H1 (cell line): ENCODE results near the gene P3H2. TPM values are rescaled to one million over a fixed set of nuclear protein-coding genes. Genes with fewer than 3 reads are reported as not detected.

Experiments
- ASH2L ChIP-seq: fragments of 200-600, 300-600 bp; sonication (generic); IDR thresholded peaks from one replicate; pipeline ENCODE4 v1.7.1; 2017; ENCODE audit warnings: low read length
- CEBPB ChIP-seq: IDR thresholded peaks from 2 replicates; pipeline ENCODE4 v1.6.1; 2012; ENCODE audit warnings: low read depth, low read length
- SP2 ChIP-seq: IDR thresholded peaks from 2 replicates; pipeline ENCODE4 v1.6.1; 2012; ENCODE audit warnings: mild to moderate bottlenecking, low read length, inconsistent platforms
- SRF ChIP-seq: IDR thresholded peaks from 2 replicates; pipeline ENCODE4 v1.6.1; 2011; ENCODE audit warnings: mild to moderate bottlenecking, low read depth, low read length, moderate library complexity
- polyA plus RNA-seq, 7 experiments: library from polyadenylated mRNA; depleted of rRNA in 3 of 7; stranded (reverse) in 5 of 7; unstranded in 2 of 7; fragments of >200 nt in 5 of 7; fragments of 200-250 nt in 2 of 7; gene quantifications; 1 replicate in 5 of 7; 2 replicates in 1 of 7; 4 replicates in 1 of 7; pipeline versions ENCODE4 v1.2.1 to v1.2.3, GENCODE V29; 2011 to 2013; ENCODE audit warnings: missing spikeins in 2 of 7, mixed read lengths in 2 of 7
- total RNA-seq: library from RNA; stranded (reverse); fragmentation: NEBNext Ultra II Directional; extraction: Animal tissue kit (Norgen Biotek cat#: 25700); gene quantifications from 2 replicates; pipeline ENCODE4 v1.2.1, GENCODE V29; 2021
- TF ChIP-seq, protein P1 (sequence below): fragments of 300-600 bp; sonication (generic); IDR thresholded peaks from 2 replicates; pipeline ENCODE4 v1.7.1; 2012; ENCODE audit warnings: low read length, moderate library complexity, mild to moderate bottlenecking, inconsistent platforms; ENCODE audit not compliant: insufficient replicate concordance

The P3H2 gene
- total and polyA plus RNA-seq, 2 of the 8 experiments (the other 6 are each of a cell fraction or from before 2014, with no cell fraction given), result 40.5 to 60.4 TPM

DNA sequence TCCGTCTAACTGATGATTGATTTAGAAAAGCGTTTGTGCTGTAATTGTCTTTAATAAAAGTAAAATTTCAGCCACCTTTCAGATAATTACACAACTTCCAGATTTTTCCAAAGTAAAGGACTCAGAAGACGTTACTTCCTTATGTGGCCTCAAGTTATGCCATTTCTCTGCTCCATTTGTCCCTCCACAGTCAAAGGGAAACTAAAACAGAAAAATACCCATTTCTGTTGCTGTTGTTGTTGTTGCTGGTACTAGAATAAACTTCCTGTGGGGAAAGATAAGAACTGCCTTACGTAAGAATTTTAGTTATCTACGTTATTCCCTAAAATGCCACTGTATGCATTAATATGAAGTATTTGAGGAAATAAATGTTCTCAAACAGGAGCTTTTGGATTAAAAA lies 153.9 kb downstream of the P3H2 start (continued):
- TF ChIP-seq, protein P1, sequence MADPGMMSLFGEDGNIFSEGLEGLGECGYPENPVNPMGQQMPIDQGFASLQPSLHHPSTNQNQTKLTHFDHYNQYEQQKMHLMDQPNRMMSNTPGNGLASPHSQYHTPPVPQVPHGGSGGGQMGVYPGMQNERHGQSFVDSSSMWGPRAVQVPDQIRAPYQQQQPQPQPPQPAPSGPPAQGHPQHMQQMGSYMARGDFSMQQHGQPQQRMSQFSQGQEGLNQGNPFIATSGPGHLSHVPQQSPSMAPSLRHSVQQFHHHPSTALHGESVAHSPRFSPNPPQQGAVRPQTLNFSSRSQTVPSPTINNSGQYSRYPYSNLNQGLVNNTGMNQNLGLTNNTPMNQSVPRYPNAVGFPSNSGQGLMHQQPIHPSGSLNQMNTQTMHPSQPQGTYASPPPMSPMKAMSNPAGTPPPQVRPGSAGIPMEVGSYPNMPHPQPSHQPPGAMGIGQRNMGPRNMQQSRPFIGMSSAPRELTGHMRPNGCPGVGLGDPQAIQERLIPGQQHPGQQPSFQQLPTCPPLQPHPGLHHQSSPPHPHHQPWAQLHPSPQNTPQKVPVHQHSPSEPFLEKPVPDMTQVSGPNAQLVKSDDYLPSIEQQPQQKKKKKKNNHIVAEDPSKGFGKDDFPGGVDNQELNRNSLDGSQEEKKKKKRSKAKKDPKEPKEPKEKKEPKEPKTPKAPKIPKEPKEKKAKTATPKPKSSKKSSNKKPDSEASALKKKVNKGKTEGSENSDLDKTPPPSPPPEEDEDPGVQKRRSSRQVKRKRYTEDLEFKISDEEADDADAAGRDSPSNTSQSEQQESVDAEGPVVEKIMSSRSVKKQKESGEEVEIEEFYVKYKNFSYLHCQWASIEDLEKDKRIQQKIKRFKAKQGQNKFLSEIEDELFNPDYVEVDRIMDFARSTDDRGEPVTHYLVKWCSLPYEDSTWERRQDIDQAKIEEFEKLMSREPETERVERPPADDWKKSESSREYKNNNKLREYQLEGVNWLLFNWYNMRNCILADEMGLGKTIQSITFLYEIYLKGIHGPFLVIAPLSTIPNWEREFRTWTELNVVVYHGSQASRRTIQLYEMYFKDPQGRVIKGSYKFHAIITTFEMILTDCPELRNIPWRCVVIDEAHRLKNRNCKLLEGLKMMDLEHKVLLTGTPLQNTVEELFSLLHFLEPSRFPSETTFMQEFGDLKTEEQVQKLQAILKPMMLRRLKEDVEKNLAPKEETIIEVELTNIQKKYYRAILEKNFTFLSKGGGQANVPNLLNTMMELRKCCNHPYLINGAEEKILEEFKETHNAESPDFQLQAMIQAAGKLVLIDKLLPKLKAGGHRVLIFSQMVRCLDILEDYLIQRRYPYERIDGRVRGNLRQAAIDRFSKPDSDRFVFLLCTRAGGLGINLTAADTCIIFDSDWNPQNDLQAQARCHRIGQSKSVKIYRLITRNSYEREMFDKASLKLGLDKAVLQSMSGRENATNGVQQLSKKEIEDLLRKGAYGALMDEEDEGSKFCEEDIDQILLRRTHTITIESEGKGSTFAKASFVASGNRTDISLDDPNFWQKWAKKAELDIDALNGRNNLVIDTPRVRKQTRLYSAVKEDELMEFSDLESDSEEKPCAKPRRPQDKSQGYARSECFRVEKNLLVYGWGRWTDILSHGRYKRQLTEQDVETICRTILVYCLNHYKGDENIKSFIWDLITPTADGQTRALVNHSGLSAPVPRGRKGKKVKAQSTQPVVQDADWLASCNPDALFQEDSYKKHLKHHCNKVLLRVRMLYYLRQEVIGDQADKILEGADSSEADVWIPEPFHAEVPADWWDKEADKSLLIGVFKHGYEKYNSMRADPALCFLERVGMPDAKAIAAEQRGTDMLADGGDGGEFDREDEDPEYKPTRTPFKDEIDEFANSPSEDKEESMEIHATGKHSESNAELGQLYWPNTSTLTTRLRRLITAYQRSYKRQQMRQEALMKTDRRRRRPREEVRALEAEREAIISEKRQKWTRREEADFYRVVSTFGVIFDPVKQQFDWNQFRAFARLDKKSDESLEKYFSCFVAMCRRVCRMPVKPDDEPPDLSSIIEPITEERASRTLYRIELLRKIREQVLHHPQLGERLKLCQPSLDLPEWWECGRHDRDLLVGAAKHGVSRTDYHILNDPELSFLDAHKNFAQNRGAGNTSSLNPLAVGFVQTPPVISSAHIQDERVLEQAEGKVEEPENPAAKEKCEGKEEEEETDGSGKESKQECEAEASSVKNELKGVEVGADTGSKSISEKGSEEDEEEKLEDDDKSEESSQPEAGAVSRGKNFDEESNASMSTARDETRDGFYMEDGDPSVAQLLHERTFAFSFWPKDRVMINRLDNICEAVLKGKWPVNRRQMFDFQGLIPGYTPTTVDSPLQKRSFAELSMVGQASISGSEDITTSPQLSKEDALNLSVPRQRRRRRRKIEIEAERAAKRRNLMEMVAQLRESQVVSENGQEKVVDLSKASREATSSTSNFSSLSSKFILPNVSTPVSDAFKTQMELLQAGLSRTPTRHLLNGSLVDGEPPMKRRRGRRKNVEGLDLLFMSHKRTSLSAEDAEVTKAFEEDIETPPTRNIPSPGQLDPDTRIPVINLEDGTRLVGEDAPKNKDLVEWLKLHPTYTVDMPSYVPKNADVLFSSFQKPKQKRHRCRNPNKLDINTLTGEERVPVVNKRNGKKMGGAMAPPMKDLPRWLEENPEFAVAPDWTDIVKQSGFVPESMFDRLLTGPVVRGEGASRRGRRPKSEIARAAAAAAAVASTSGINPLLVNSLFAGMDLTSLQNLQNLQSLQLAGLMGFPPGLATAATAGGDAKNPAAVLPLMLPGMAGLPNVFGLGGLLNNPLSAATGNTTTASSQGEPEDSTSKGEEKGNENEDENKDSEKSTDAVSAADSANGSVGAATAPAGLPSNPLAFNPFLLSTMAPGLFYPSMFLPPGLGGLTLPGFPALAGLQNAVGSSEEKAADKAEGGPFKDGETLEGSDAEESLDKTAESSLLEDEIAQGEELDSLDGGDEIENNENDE, result no peak
- TF ChIP-seq ASH2L (no peak), CEBPB (no peak), SRF (no peak), SP2 (no peak)
